ENCODE measurements around the gene ZNF525.

DNA sequence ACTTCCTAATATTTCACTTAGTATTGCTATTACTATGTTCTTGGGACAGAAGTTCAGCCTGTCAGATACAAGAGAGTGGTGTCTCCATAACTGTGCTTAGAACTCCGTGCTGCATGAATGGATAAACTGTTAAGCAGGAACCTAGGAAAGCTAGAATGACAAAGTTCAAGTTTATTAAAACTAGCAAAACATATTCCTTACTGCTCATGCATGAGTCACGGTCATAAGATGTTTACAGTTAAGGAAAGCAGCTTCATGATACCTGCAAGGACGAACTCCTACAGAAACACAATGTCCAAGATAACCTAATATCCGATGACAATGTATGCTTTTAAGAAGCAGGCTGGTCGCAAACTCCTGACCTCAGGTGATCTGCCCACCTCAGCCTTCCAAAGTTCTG lies 23.4 kb downstream of the ZNF525 start:
- TF ChIP-seq, protein P1, sequence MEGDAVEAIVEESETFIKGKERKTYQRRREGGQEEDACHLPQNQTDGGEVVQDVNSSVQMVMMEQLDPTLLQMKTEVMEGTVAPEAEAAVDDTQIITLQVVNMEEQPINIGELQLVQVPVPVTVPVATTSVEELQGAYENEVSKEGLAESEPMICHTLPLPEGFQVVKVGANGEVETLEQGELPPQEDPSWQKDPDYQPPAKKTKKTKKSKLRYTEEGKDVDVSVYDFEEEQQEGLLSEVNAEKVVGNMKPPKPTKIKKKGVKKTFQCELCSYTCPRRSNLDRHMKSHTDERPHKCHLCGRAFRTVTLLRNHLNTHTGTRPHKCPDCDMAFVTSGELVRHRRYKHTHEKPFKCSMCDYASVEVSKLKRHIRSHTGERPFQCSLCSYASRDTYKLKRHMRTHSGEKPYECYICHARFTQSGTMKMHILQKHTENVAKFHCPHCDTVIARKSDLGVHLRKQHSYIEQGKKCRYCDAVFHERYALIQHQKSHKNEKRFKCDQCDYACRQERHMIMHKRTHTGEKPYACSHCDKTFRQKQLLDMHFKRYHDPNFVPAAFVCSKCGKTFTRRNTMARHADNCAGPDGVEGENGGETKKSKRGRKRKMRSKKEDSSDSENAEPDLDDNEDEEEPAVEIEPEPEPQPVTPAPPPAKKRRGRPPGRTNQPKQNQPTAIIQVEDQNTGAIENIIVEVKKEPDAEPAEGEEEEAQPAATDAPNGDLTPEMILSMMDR (IDR thresholded peaks at IDR 0.05; ENCODE audit: low read depth, low read length, missing input control), result no peak
- TF ChIP-seq, protein P2, sequence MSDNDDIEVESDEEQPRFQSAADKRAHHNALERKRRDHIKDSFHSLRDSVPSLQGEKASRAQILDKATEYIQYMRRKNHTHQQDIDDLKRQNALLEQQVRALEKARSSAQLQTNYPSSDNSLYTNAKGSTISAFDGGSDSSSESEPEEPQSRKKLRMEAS (IDR thresholded peaks at IDR 0.05), result no peak
- TF ChIP-seq JUND (IDR thresholded peaks at IDR 0.05), result no peak
- TF ChIP-seq, protein P3, sequence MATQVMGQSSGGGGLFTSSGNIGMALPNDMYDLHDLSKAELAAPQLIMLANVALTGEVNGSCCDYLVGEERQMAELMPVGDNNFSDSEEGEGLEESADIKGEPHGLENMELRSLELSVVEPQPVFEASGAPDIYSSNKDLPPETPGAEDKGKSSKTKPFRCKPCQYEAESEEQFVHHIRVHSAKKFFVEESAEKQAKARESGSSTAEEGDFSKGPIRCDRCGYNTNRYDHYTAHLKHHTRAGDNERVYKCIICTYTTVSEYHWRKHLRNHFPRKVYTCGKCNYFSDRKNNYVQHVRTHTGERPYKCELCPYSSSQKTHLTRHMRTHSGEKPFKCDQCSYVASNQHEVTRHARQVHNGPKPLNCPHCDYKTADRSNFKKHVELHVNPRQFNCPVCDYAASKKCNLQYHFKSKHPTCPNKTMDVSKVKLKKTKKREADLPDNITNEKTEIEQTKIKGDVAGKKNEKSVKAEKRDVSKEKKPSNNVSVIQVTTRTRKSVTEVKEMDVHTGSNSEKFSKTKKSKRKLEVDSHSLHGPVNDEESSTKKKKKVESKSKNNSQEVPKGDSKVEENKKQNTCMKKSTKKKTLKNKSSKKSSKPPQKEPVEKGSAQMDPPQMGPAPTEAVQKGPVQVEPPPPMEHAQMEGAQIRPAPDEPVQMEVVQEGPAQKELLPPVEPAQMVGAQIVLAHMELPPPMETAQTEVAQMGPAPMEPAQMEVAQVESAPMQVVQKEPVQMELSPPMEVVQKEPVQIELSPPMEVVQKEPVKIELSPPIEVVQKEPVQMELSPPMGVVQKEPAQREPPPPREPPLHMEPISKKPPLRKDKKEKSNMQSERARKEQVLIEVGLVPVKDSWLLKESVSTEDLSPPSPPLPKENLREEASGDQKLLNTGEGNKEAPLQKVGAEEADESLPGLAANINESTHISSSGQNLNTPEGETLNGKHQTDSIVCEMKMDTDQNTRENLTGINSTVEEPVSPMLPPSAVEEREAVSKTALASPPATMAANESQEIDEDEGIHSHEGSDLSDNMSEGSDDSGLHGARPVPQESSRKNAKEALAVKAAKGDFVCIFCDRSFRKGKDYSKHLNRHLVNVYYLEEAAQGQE (IDR thresholded peaks at IDR 0.05), result no peak
- TF ChIP-seq HNF4A (conservative IDR thresholded peaks at IDR 0.05), result no peak
- TF ChIP-seq, protein P4, sequence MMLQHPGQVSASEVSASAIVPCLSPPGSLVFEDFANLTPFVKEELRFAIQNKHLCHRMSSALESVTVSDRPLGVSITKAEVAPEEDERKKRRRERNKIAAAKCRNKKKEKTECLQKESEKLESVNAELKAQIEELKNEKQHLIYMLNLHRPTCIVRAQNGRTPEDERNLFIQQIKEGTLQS (IDR thresholded peaks at IDR 0.05), result no peak
- TF ChIP-seq YY1 (IDR thresholded peaks at IDR 0.05), result no peak
- TF ChIP-seq NR2F2 (IDR thresholded peaks at IDR 0.05), result no peak
- no peak for TF ChIP-seq TAF1 (conservative IDR thresholded peaks at IDR 0.05)

Data from liver (tissue), 3 donors.